Midbrain (tissue), 1 donor: ENCODE results near the gene LDLRAP1.

Source experiments
- DNase-seq: peaks from one replicate; lab custom pipeline; 2025; lab: John Stamatoyannopoulos, UW

Gene LDLRAP1

GRCh38 chr1:25524568-25525360, 18.6 kb upstream of the LDLRAP1 start:
- no peak for DNase-seq

DNA sequence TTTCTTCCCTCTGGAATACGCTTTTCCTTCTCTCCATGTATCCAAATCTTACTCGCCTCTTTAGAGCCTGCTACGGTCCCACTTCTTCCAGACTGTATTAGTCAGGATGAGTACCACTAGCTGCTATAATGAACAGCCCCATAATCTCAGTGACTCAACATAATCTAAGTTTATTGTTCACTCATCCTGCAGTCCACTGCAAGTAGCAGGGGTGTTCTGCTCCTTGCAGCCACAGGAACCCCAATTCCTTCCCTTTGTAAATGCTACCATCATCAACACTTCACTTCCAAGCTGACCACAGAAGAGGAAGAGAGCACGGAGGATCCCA, 18.1 kb upstream of the LDLRAP1 start:
- DNase-seq, result no peak

- no peak for DNase-seq
Measured at GRCh38 chr1:25526753-25527152, 16.7 kb upstream of the LDLRAP1 start.

DNA sequence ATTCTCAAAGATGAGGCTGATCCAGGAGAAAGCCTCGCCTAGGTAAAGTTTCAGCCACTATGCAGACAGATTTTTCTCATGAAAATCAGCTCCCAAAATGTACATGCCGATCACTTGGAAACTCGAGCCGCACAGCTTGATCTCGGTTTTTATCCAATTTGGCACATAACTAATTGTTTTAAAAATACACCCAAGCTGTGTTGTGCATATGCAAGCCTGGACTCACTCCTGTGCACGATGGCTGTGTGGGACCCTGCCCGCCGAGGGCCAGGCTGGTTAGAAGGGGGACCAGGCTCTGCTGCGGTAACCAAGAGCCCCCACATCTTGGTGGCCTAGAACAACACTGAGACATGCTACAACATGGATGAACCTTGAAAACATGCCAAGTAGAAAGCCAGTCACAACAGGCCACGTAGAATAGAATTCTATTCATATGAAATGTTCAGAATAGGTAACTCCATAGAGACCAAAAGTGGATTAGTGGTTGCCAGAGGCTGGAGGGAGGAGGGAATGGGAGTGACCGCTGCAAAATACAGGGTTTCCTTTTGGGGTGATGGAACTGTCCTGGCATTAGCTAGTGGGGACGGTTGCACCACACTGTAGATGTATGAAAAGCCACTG, 16.1 kb upstream of the LDLRAP1 start:
- no peak for DNase-seq

DNA sequence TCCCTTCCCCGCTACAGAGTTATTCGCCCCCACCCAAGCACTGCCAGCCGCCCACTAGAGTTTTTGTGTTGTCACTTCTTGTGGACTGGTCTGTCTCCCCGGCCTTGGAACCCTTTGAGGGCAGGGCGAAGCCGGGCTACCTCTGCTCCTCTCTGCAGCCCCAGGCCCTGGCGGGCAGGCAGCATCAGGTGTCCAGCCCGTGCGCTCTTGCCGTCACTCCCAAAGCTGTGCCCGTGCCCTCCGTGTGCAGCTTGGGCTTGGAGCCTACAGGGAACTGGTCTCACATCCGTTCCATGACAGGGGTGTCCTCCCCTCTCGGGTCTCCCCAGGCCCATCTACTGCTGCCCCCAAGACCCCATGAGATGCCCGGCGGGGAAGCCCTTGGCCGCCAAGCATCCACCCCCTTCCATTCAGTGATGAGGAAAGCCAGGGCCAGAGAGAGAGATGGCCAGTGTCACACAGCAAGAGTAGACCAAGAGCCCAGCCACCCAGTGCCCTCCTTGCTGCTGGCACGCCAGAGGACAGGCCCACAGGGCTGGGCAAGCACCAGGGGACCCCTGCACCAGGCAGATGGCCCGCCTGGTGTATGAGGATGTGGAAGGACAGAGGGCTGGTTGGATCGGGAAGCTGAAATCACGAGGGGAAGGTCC, 15.3 kb upstream of the LDLRAP1 start:
- DNase-seq, result no peak

DNA sequence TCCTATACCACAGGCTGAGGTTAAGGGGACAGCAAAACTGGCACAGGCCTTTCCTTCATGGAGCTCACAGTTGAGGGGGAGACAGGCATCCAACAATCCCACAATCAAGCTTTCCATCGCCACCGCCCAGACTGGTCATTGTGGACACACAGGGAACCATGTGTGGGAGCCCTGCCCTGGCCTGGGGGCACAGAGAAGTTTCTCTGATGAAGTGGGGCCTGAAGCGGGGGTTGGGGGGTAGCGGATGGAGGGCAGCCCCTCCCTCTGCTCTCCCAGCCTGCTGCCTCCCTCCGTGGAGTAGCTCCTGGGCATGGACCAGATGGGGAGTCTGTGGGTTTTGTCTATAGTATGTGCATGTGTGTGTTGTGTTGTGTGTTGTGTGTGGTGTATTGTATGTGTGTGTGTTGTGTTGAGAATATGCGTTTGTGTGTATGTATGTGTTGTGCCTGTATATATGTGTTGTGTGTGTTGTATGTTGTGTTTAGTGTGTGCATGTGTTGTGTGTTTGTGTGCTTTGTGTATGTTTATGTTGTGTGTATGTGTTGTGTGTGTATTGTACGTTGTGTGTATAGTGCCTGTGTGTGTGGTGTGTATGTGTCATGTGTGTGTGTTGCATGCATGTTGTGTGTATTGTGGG, 14.4 kb upstream of the LDLRAP1 start:
- DNase-seq, result no peak

- no peak for DNase-seq
Measured at GRCh38 chr1:25529518-25530185, 13.8 kb upstream of the LDLRAP1 start.

DNA sequence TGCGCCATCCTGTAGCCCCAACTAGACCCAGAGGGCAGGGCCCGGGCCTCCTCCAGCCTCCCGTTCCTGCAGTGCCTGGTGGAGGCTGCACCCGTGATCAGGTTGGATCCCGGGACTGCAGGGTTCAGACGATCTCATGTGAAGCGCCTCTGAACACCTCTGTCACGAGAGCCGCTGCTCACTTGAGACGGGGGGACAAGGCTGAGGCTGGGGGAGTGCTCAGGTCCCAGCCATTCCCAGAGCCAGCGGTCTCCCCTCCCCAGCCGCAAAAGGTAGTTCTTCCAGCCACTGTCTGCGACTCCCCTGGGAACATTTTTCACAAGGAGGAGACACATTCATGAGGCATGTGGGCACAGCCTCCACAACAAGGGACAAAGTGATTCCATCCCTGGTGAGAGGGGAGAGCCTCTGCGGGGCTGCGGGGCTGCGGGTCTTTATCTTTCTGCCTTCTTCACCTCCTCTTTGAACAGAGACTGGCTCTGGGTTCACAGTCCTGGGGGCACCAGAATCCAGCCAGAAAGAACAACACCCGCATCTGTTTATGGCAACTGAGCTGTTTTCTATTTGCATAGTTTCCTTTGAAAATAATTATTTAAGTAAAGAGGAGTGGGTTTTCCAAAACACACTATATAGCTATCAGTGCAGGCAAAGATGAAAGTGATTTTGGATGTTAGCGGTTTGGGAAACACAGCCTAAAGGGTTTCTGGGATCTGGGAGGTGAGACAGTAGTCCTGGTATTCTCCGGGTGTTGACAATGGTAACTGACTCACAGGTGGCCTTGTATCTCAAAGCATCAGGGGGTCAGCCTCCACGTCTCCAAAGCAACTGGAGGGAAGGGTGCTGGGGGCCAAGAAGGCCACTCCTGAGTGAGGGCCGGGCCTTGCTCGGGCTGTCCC, 13.0 kb upstream of the LDLRAP1 start:
- no peak for DNase-seq

- no peak for DNase-seq
Measured at GRCh38 chr1:25531082-25531461, 12.3 kb upstream of the LDLRAP1 start.

- DNase-seq, result no peak
Measured at GRCh38 chr1:25532970-25533369, 10.4 kb upstream of the LDLRAP1 start.

DNA sequence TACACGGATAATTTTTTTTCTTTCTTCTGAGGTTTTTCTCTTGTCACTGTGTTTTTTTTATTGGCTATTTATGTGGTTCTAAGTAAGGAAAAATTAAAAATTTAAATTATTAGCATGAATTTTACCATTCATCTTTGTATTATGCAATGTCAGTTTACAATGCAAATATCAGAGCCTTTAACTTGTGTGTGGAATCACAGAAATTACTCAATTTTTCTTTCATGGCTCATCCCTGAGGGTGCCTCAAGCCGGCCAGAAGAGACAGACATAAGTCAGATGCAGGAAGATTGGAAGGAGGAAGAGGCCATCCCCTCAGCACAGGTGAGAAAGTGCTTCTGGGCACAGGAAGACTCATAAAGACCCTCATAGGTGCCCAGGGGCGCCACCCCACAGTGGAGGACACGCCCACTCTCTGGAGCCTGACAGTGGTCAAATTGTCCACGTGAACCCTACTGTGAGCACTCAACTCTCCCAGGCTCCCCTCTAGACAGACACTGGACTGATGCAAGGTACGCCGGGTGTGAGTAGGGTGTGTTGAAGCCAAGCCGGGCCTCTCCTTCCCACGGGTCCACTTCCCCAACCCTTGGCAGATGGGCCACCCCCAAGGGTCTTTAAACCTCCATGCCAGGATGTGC, 9.5 kb upstream of the LDLRAP1 start:
- no peak for DNase-seq

GRCh38 chr1:25534410-25534788, 9.0 kb upstream of the LDLRAP1 start:
- no peak for DNase-seq

GRCh38 chr1:25536124-25536523, 7.3 kb upstream of the LDLRAP1 start:
- DNase-seq, result no peak

DNA sequence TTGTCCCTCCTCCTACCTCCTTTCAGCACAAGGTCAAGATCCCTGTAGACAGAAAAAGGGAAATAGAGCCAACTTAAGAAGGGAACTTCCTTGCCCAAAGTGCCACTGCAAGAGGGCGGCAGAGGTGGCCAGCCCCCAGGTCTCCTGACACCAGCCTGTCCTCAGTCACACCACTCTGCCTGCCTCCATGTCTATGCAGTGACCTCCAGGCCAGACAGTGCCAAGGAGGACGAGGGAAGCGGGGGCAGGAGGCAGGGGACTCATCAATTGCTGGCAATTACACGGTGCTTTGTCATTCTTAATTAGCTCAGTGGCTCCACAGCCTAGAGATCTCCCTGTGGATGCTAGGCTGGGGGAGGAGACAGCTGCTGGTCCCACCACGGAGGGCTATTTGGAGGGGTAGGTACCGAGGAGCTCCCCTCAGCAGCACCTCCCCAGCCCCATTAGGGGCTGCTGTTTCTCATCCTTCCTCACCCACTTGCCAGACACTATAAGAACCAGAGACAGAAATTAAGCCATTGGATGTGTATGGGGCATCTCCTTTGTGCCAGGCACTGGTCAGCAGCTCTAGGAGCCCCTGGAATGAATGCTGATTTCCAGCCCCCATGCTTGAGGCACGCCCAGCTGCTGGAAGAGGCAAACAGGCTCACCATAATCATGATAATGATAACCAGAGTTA, 6.1 kb upstream of the LDLRAP1 start:
- DNase-seq, result no peak

DNA sequence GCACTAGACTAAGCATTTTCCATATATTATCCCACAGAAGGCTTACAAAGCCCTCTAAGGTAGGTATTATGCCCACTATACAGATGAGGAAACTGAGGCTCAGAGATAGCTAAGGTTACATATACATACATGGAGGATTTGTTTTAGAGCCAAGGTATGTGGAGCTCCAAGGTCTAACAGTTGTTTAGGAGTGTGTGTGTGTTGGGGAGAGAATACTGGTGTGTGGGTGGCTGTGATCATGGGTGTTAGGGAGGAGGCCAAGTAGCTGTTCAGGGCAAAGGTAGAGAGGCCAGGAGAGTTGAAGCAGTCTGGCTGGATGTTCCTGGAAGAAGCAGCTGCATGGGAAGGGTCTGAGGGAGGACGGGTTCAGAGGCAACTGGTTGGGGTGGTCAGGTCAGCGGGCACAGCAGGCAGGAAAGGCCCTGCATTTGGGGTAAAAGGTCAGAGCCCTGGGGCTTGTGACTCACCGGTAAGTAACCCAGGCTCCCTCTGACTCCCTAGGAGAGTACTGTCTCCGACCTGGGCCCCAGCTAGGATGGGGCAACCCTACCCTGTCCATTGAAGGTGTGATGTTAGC, 5.1 kb upstream of the LDLRAP1 start:
- no peak for DNase-seq

- no peak for DNase-seq
Measured at GRCh38 chr1:25540750-25541342, 2.6 kb upstream of the LDLRAP1 start.

DNA sequence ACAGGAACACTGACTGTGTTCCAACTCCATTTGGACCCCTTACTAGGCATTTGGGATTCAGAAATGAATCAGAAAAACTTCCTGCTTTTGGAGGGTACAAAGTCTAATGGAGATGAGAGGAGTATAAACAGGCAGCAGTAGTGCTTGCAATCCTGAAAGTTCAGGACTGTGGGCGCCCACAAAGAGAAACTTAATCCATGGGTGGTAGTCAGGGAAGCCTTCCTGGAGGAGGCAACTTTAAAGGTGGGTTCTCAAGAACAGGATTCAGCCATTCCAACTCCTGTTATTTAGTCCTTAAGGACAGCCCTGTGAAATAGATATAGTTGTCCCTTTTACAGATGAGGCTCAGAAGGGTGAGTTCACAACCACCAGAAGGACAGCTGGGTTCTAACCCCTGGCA, 2.0 kb upstream of the LDLRAP1 start:
- DNase-seq, result no peak

GRCh38 chr1:25541889-25542658, 1.3 kb upstream of the LDLRAP1 start:
- no peak for DNase-seq

GRCh38 chr1:25543005-25543424, 391 bp upstream of the LDLRAP1 start:
- no peak for DNase-seq
